Stimulated activated CD4-positive, alpha-beta T cell treated with anti-CD3 and anti-CD28 coated beads, Interleukin-15, amount 100 ng/mL, for 24 hours (primary cell): Measurements from ENCODE around the gene GMDS.
"Not testable (repeated sequence)": the region's sequence is repeated elsewhere in the genome, so short reads cannot be mapped to it uniquely, and the experiment has no call there.

Source experiments
- DNase-seq: peaks from one replicate; pipeline ENCODE4 v3.0.0-alpha.2; 2020

Gene GMDS

GRCh38 chr6:1697688-1698351 lies 547.6 kb downstream of the GMDS start:
- DNase-seq = no peak

DNA sequence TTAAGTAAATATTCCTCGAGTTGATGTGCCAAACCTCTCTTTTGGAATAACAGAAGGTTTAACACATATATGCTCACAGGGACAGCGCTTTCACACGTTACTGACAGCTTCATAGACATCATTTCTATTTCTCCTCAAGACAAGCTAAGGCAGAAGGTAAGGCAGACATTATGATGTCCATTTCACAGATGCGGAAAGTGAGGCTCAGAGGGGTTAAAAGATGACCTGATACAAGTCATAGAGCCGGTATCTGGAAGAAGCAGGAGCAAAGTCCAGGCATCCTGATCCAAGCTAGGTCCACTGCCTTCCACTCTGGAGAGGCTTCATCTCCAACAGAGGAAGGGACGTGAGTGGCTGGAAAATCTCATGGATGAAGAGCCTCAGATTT lies 548.9 kb downstream of the GMDS start:
- DNase-seq = no peak

- no peak for DNase-seq
Observed at GRCh38 chr6:1695546-1696462, 549.6 kb downstream of the GMDS start.

DNA sequence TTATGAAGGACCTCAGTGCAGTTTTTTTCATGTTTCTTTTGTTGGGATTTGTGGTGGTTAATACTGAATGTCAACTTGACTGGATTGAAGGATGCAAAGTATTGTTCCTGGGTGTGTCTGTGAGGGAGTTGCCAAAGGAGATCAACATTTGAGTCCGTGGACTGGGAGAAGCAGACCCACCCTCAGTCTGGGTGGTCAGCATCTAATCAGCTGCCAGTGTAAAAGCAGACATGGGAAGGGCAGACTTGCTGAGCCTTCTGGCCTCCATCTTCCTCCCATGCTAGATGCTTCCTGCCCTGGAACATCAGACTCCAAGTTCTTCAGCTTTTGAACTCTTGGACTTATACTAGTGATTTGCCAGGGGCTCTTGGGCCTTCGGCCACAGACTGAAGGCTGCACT lies 553.6 kb downstream of the GMDS start:
- not testable (repeated sequence) for DNase-seq

- DNase-seq = not testable (repeated sequence)
Observed at GRCh38 chr6:1690656-1691055, 554.7 kb downstream of the GMDS start.

- DNase-seq = no peak
Observed at GRCh38 chr6:1689141-1689540, 556.3 kb downstream of the GMDS start.

DNA sequence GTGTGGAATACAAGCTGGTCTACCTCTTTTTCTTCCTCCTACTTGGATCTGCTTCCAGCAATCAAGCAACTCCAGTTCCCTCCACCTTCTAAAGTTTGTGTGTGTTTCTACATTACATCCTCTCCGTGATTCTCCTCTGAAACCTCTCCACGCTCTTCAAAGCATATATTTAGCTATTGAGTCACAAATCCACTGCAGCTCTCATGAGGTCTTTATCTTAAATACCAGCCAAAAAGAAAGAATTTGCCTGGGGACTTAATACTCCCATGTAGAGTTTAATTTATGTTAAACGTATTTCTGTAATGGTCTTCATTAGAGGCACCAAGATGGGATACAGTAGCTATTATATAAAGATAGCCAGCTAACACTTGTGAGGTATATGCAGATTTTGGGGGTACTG lies 557.0 kb downstream of the GMDS start:
- DNase-seq = no peak

DNA sequence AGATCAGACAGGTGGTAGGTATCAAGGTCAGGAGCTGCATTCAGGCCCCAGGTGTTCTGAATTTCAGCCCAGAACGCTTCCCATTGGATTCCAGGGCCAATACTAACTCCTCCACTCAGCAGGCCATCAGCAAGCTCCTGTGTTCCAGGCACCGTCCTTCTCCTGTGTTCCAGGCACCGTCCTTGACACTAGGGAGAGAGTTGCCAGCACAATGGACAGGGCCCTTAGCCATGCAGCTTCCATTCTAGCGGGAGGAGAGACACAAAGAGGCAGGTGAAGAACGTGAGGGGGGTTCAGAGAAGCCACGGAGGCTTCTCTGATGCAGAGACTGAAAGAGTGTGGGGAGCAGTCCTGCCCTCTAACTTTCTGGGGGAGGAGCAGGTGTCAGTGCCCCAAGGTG lies 558.0 kb downstream of the GMDS start:
- DNase-seq = no peak

DNA sequence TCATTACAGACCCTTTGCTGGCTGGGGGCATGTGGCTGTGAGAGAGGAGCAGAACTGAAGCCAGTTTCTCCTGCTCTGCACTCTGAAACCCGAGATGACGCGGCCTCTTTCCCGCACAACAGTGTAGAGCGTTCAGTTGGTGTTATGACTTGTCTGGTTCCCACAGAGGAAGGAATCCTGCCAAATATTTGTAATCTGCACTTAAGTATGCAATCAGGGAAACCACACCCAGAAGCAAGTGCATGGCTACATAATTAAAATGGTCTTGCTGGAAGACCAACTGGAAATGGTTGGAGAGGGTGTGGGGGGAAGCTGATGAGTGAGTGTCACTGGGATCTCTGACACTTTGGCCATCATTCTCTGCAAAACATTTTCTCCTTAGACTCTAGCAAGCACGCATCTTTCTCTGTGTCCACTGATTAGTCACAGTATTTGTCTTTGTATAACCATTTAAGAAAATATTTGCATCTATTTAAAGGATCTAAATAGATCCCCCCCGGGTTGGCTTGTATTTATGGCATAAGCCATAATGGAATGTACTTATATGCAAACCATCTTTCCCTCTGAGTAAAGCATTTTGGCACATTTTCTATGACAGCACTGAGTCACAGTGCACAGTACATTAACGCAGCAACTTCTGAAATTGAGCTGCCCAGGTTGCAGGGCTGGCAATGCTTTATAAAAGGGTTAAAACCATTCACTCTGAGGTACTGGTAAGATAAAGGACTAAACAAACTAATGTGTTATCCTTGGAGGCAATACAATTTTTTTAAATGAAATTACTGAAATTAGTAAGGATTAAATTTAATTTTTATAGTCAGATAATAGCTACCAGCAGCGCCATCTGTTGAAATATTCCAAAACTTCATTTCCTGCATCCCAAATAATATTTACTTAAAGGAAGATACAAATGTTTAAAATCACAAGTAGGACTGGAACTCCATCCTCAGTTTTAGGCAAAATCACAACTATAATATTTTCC lies 559.0 kb downstream of the GMDS start:
- DNase-seq = no peak

- DNase-seq = no peak
Observed at GRCh38 chr6:1679688-1680068, 565.7 kb downstream of the GMDS start.

GRCh38 chr6:1679031-1679687 lies 566.2 kb downstream of the GMDS start:
- no peak for DNase-seq

DNA sequence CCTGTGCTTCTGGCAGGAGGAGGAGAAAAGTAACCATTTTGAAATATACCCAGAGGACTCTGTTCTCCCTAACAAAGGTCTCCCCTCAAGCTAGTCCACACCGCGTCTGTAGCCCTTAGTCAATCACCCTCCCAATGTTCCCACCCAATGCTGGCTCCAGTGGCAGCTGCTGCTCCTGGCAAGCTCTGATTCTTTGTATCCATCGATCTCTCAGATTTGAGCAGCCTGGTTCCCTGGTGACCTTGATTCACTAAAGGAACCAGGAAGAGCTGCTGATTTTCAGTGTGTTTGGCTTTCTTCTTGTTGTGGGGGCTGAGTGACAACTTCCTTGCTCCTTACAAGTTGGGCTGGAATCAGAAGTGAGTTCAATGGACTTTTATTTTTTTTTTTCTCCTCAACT lies 567.2 kb downstream of the GMDS start:
- DNase-seq = no peak

DNA sequence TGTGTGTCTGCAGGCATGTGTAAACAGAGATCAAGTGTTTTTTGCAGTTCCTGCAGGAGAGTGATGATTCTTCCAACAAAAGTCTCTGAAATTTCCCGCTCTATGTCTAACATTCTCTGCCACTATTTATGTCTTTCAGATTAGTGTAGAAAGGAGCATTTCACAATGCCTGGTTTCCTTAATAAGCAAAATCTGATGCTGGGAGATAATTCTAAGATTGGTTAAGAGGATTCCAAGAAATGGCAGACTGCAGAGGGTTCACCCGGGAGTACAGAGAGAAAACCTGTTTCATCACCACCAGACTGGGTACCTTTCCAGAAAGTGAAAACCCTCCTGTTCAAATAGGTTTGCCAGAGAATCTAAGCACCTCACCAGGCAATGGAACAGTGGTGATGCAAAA lies 573.0 kb downstream of the GMDS start:
- DNase-seq = no peak

GRCh38 chr6:1670711-1671462 lies 574.5 kb downstream of the GMDS start:
- DNase-seq = no peak

GRCh38 chr6:1669996-1670395 lies 575.4 kb downstream of the GMDS start:
- no peak for DNase-seq

- not testable (repeated sequence) for DNase-seq
Observed at GRCh38 chr6:1668456-1668855, 576.9 kb downstream of the GMDS start.

DNA sequence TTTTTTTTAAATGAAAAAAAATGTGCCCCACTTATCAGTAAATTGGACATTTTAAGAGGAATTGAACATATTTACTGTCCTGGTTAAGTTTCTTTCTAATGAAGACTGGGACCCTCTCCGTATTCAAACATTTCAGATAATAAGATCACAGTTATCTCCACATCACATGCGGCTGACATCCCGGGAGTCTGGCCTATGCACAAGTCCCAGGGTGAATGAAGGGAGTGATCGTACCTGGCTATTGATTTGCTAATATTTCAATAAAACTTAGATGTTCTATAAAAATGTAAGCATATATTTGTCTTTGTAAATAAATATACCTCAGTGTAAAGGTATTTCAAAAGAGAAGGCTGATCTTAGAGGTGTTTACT lies 577.6 kb downstream of the GMDS start:
- DNase-seq = no peak

DNA sequence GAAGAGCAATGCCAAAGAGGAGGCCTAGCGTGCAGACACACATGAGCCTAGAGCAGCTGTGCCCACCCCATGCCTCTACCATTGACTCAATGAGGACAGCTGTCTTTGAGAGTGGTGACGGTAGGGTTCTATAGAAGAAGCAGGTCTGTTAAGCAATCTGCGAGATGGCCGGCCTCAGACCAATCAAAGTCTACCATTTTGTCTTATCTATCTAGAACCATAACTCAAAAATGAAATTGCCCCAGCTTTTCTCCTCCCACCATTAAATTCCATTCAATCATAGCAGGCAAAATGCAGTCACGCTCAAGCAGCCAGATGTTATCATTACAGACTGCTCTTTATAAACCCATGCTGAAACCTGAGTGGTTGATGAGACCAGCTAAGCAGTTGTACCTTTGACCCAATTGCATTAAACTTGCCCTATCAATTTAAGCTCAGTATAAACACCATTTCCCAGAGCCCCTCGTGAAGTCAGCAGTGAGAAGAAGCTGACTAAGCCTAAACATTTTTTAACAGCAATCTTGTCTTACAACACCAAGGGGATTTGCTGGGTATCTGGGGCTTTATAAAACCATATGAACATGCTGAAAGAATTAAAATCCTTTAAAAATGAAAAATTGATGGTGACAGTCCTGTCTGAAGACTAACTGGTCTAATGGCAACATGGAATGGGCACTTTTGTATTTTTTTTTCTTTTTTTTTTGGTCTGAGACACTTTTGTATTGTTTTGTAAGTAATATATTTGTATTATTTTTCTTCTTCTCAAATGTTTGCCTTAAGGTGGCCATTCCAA lies 578.2 kb downstream of the GMDS start:
- DNase-seq = no peak

GRCh38 chr6:1665214-1665613 lies 580.2 kb downstream of the GMDS start:
- no peak for DNase-seq

DNA sequence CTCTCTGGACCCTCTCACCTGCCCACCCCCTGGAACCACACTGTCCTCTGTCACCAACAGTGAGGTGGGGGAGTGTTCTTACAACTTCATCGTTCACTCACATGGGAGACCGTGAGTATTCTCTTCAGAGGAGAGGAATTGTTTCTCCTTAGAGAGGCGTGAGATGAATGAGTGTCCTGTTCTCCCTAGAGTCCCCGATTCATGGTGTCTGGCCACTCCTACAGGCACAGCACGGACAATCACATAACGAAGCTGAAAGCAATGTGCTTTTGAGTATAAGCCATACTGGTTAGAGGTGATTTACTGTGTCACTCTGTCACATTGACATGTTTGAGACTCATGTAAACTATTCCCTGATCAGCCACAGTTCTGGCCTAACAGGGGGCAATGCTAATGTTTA lies 581.1 kb downstream of the GMDS start:
- DNase-seq = no peak

GRCh38 chr6:1663511-1663910 lies 581.9 kb downstream of the GMDS start:
- no peak for DNase-seq
